Neural progenitor cell (in vitro differentiated cells): Measurements from ENCODE around the gene SCFD2.

ENCODE experiments used
- CTCF ChIP-seq: fragments of 200-600 bp; sonication (generic); IDR thresholded peaks from 2 replicates; pipeline ENCODE4 v1.5.1; 2017; ENCODE audit warnings: antibody characterized with exemption, mild to moderate bottlenecking
- EZH2 ChIP-seq: fragments of 200-600 bp; sonication (generic); IDR thresholded peaks from 2 replicates; pipeline ENCODE4 v1.6.1; 2017; ENCODE audit warnings: antibody characterized with exemption, mild to moderate bottlenecking, moderate library complexity
- EZH2phosphoT487 ChIP-seq: fragments of 200-600 bp; sonication (generic); IDR thresholded peaks from 2 replicates; pipeline ENCODE4 v1.6.1; 2017; ENCODE audit warnings: antibody characterized with exemption

- TF ChIP-seq CTCF (no peak), EZH2phosphoT487 (no peak), EZH2 (no peak)
Observed at GRCh38 chr4:53349091-53349491, 16.8 kb downstream of the SCFD2 start.
